ENCODE measurements around the gene C1orf232. TPM values are rescaled to one million over a fixed set of nuclear protein-coding genes. Genes with fewer than 3 reads are reported as not detected.

Gene C1orf232
- total RNA-seq, 1 experiment from 2014 or later: not detected

GRCh38 chr1:26145960-26146294 lies 22.8 kb downstream of the C1orf232 start:
- no peaks in the 10 kb centered on the region for H3K36me3 ChIP-seq (ENCODE audit: control insufficient read depth in 1 of 2, insufficient read depth in 2 of 2, low read length in 2 of 2)
- BruUV-seq (replicated peaks): no TSS peak
- no peaks in the 10 kb centered on the region for H3K79me2 ChIP-seq (ENCODE audit: insufficient read depth, low read length)
- no peaks in the 10 kb centered on the region for H3K9me3 ChIP-seq (ENCODE audit: control insufficient read depth in 1 of 2, insufficient read depth in 1 of 2, low read depth in 1 of 2, low read length in 2 of 2)
- no peak overlapping the region for H2AFZ ChIP-seq (ENCODE audit: low read depth, low read length, poor library complexity, severe bottlenecking)
- ChIA-PET POLR2A (no interaction called here), RAD21 (ENCODE audit: low non-redundant PET in 1 of 2, low total read pairs in 2 of 2, uncharacterized antibody in 2 of 2, unreplicated experiment in 2 of 2) (interaction anchor here (0.5 to 1.5 kb wide), 2 partner anchors 40 to 110 kb away, joined by 3 to 12 read pairs; no protein-coding TSS in a partner anchor), CTCF (interaction anchor here (1.9 to 4.8 kb wide), 6 partner anchors 10 to 250 kb away, joined by 12 to 71 read pairs (median 20); partner anchors contain the start of genes C1orf232 and ZNF593)
- DNase-seq (ENCODE audit: low read depth, low spot score) (no peak), ATAC-seq (no peak)
- H3K27ac ChIP-seq (ENCODE audit: low read depth, low read length): no peak overlapping the region
- no peak overlapping the region for H3K4me3 ChIP-seq (replicated peaks in 1 of 2; ENCODE audit: low read depth in 1 of 2, low read length in 2 of 2)
- no peaks in the 10 kb centered on the region for H3K9me2 ChIP-seq (ENCODE audit: insufficient read depth)
- no peak overlapping the region for H3K4me2 ChIP-seq (ENCODE audit: low read length)
- peaks cover 11 to 22% of the 10 kb centered on the region in 2 experiments for H3K4me1 ChIP-seq (ENCODE audit: control insufficient read depth in 1 of 2, insufficient read depth in 2 of 2, low read length in 2 of 2)
- H4K20me1 ChIP-seq (ENCODE audit: insufficient read depth): no peaks in the 10 kb centered on the region
- no peak overlapping the region for H3K9ac ChIP-seq (ENCODE audit: low read length)
- H3K27me3 ChIP-seq (ENCODE audit: insufficient read depth, low read length): no peaks in the 10 kb centered on the region
- intact Hi-C loops (cut with micrococcal nuclease): loop anchor here (1.0 to 10.0 kb wide), 5 partner anchors 35 to 251 kb away; partner anchors contain the start of gene PDIK1L
- TF ChIP-seq SIN3A (IDR thresholded peaks at IDR 0.05; ENCODE audit: low read depth) (no peak), REST (IDR thresholded peaks at IDR 0.05; ENCODE audit: low read depth) (no peak), RAD21 (IDR thresholded peaks at IDR 0.05; ENCODE audit: low read depth) (no peak), FOSL1 (IDR thresholded peaks at IDR 0.05; ENCODE audit: low read depth) (no peak), CTCF (IDR thresholded peaks at IDR 0.05 in 2 of 3, conservative IDR thresholded peaks at IDR 0.05 in 1 of 3; ENCODE audit: borderline replicate concordance in 1 of 3, insufficient read depth in 1 of 3, low read depth in 2 of 3, low read length in 2 of 3) (no peak), POLR2A (IDR thresholded peaks at IDR 0.05; ENCODE audit: borderline replicate concordance, extremely low read depth, insufficient read depth, insufficient read length) (no peak), ATF3 (IDR thresholded peaks at IDR 0.05) (no peak), ELF1 (IDR thresholded peaks at IDR 0.05; ENCODE audit: borderline replicate concordance, low read depth) (no peak), CBX3 (IDR thresholded peaks at IDR 0.05; ENCODE audit: low read depth) (no peak), ZFX (IDR thresholded peaks at IDR 0.05) (no peak), SP1 (IDR thresholded peaks at IDR 0.05; ENCODE audit: low read depth) (no peak), EZH2 (IDR thresholded peaks at IDR 0.05) (no peak), MAX (IDR thresholded peaks at IDR 0.05) (no peak), POLR2AphosphoS5 (IDR thresholded peaks at IDR 0.05; ENCODE audit: low read depth, low read length) (no peak), ZNF274 (IDR thresholded peaks at IDR 0.05; ENCODE audit: low read depth, low read length) (no peak), CEBPB (IDR thresholded peaks at IDR 0.05; ENCODE audit: low read depth) (no peak), JUND (IDR thresholded peaks at IDR 0.05) (no peak), ZBTB33 (IDR thresholded peaks at IDR 0.05; ENCODE audit: extremely low read depth, insufficient replicate concordance, low read length) (no peak), EGR1 (IDR thresholded peaks at IDR 0.05; ENCODE audit: low read depth) (no peak), EZH2phosphoT487 (IDR thresholded peaks at IDR 0.05; ENCODE audit: borderline replicate concordance) (no peak)
